Activated gamma-delta T cell treated with Interleukin-2 at 50 U/mL for 16 hours (primary cell): ENCODE measurements around the gene RASSF4.

Experiments used
- DNase-seq: peaks from one replicate; pipeline ENCODE4 v3.0.0-alpha.2; 2020

RASSF4 gene

GRCh38 chr10:44965104-44965503 is 5.5 kb downstream of the RASSF4 start:
- DNase-seq = no peak

- no peak for DNase-seq
These were observed 6.1 kb downstream of the RASSF4 start for GRCh38 chr10:44965651-44966097.

GRCh38 chr10:44966129-44966815 is 6.7 kb downstream of the RASSF4 start:
- no peak for DNase-seq

- DNase-seq = no peak
These were observed 7.4 kb downstream of the RASSF4 start for GRCh38 chr10:44966816-44967509.

- DNase-seq = no peak
These were observed 8.0 kb downstream of the RASSF4 start for GRCh38 chr10:44967616-44968015.

GRCh38 chr10:44968091-44968490 is 8.5 kb downstream of the RASSF4 start:
- no peak for DNase-seq

- DNase-seq = peak; percentile 38
These were observed 9.1 kb downstream of the RASSF4 start for GRCh38 chr10:44968500-44969400.

- no peak for DNase-seq
These were observed 10.3 kb downstream of the RASSF4 start for GRCh38 chr10:44969854-44970253.

- DNase-seq = no peak
These were observed 11.3 kb downstream of the RASSF4 start for GRCh38 chr10:44970812-44971395.

- DNase-seq = no peak
These were observed 11.8 kb downstream of the RASSF4 start for GRCh38 chr10:44971434-44971833.

- no peak for DNase-seq
These were observed 12.5 kb downstream of the RASSF4 start for GRCh38 chr10:44971935-44972757.

GRCh38 chr10:44972874-44973306 is 13.3 kb downstream of the RASSF4 start:
- no peak for DNase-seq

GRCh38 chr10:44973323-44974081 is 13.9 kb downstream of the RASSF4 start:
- DNase-seq = no peak

GRCh38 chr10:44974082-44974627 is 14.6 kb downstream of the RASSF4 start:
- DNase-seq = no peak

- DNase-seq = peak; percentile 61
These were observed 15.2 kb downstream of the RASSF4 start for GRCh38 chr10:44974628-44975430.

- DNase-seq = no peak
These were observed 16.1 kb downstream of the RASSF4 start for GRCh38 chr10:44975431-44976331.

- no peak for DNase-seq
These were observed 17.0 kb downstream of the RASSF4 start for GRCh38 chr10:44976352-44977198.
